Eye (tissue), 1 donor: ENCODE results near the gene KIF26B.
A peak's percentile ranks its signal among the peaks of the same experiment; 100 is the strongest.

Source experiments
- DNase-seq: peaks from one replicate; pipeline ENCODE4 v3.0.0-alpha.2; 2015

Gene KIF26B

DNA sequence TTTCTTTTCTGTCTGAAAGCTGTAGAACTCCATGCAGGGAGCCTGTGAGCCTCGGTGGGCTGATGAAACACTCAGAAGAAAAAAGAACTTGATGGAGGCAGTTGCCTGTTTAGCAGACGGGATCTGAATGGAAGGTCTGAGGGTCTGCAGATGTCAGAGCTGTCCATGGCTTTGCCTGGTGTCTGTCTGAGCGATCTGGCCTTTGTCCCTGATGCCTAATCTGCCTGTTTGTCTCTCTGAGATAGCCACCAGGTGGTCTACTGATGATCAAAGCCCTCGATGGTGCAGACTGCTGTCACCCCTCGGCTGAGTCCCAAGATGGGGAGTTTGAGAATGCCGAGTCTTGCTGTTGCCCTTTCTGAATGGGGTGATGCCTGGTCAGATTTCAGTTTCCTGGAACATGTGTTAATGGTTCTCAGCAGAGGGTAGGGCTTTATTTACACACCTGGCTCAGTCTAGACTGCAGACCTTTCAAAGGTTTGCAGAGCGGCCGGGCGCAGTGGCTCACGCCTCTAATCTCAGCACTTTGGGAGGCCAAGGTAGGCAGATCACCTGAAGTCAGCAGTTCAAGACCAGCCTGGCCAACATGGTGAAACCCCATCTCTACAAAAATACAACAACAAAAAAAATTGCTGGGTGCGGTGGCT is 90.4 kb downstream of the KIF26B start:
- DNase-seq, result no peak

DNA sequence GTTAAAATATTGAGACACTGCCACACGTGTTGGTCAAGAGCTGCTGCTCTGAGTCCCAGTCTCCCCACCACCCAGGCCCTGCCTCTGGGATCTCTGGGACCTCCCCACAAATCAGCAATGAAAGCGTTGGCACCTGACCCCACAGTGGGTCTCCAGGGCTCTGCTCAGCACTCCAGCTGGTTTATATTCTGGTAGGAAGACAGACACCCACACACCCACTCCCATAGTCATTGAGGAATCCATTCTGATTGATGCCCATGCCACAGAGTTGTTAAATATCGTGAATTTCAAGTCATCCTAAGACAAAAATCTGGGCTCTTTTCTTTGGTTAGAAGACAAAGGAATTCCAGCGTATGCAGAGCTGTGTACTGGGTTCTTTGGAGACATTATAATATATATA is 91.6 kb downstream of the KIF26B start:
- DNase-seq, result no peak

DNA sequence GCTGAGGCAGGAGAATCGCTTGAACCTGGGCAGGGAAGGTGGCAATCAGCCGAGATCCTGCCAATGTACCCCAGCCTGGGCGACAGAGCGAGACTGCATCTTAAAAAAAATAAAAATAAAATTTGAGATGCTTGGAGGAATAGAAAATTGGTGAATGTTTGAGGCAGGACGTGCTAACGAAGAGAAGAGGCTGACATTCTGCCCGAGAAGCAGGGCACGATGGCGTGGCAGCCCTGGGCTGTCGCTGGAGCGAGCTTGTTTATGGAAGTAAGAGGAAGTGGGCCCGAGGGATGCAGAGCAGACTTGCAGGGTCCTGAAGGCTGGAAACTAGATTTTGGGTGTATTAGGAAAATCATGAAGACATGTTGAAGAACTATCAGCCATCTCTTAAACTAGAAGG is 92.6 kb downstream of the KIF26B start:
- DNase-seq, result no peak

DNA sequence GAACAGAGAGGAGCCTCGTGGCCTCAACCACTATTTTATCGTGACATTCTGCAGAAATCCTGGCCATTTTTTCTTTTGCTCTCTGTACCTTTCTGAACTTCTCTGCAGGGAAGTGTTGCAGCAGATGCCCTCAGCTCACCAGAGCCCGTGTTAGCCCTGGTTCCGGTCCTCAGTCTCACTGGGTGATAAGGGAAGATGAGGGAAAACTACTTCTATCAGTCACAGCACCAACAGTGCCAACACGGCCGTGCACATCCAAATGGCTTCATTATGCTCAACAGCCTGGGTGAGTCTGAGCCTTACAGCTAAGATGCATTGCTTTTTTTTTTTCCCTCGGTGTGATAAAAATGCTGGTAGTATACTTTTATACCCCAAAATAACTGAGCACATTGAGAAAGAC is 93.0 kb downstream of the KIF26B start:
- no peak for DNase-seq

DNA sequence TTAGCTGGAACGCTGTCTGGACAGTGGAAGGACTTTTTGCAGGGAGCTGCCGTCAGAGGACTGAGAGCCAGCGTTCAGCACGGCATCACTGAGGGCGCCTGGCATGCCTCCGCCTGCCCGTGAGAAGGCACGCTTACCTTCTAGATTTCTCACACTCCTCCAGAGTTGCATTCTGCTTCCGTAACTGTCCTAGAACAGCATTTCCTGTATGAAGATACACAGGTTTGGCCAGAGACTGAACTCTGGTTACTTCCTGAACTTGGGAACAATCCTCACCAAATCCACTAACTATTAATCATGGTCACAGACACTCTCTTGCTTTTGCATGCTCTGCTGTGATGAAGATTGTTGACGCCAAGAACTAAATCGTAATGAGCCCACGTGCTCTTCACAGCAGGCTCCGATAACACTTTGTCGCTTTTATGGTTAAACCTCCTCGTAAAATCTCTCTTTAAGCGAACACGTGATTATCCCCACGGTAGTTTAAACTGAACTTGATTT is 93.5 kb downstream of the KIF26B start:
- no peak for DNase-seq

DNA sequence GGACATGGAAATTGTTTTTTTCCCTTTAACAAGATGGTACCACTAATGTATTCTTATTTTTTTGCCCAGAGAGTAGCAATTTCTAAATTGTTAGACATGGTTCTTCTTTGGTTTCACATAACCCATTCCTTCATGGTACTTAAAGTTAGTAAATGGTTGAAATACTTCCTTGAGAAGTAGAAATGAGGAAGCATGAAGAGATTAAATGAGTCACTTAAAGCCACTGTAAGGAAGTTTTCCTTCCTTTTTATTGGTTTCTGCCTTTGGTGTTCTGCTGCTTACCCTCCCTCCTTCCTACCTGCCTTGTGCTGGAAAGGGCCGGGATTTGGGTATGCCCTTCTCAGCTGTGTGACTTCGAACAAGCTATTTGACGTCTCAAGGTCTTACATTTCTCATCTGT is 101.0 kb downstream of the KIF26B start:
- DNase-seq, result no peak

DNA sequence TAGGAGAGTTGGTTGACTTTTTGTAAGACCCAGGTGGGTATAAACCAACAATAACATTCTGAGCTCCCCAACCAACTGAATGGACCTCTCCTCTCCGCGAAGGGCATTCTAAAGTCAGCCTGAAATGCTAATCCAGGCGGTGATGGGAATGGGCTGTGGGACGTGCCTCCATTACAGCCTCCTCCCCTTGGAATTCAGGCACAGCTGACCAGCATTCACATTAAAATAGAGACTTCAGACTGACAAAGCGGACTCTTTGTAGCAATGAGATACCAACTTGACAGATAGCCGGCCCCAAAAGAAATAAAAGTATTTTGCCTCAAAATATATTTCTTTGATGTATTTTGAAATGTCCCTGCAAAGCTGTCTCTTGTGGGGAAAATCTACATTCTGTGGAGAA is 101.7 kb downstream of the KIF26B start:
- DNase-seq, result no peak

DNA sequence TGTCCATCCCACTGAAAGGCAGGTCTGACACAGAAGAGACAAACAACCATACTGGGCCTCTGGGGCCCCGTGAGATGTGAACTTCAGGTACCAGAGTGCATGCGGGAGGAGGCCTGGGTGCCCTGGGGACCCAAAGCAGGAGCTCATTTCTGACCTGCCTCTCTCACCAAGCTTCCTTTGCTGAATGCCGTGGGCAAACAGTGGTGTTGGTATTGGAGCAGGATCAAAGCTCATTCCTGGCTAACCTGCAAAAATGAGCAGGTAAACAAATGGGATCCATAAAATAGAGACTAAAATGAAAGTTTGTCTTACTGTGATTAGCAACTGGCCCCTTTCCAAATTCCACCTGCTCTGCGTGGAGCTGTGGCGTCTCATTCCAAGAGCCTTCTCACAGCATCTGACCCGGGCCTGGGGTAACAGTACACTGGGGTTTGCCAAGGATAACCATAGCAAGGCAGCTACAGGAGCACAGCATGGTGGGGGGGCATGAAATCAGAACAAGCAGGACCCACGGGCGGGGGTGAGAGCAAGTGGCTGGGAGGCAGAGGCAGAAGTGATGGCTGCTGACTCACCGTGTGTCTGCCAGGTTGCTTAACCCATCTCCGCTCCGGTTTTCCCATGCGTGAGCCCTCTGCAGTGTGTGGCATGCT is 103.6 kb downstream of the KIF26B start:
- DNase-seq, result no peak

DNA sequence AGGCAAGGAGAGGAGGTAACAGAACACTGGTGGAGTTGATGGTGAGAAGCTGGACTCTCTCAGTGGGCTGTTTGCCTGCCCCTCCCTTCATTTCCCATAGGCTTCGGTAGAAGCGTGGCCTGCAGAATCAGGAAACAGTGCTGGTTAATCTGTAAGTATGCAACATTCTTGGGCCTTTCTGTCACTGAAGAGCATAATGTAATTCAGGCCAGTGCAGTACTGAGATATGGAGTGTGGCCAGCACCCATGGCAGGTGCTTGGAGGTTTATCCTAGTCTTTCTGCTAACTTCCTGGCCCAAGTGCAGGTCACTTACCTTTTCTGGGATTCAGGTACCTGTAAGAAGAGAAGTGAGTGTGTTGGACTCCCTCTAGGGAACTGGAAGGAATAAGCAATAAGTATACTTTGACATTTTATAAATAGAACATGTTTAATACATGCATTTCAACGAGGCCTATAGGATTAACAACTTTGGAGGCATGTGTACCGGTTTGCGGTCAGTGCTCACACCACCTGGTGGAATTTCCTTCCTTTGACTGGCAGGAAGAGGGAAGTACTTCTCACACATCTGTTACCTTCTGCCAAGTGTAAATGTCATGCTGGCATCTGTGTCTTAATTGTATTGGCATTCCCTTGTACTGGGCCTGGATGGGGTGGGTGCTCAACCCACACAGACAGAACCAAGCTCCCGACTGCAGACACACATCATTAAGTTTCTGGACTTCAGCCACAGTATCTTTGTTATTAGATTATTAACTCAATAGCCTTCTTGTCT is 105.5 kb downstream of the KIF26B start:
- DNase-seq, result no peak

DNA sequence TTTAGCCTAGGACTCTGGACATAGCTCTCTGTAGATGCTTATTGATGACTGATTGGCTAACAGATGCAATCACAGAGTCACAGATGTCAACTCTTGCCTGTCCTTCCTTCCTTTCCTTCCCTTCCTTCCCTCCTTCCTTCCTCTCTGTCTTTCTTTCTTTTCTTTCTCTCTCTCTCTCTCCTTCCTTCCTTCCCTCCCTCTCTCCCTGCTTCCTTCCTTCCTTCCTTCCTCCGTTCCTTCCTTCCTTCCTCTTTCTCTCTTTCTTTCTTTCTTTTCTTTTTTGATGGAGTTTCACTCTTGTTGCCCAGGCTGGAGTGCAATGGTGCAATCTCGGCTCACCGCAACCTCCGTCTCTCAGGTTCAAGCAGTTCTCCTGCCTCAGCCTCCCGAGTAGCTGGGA is 106.1 kb downstream of the KIF26B start:
- DNase-seq, result no peak

DNA sequence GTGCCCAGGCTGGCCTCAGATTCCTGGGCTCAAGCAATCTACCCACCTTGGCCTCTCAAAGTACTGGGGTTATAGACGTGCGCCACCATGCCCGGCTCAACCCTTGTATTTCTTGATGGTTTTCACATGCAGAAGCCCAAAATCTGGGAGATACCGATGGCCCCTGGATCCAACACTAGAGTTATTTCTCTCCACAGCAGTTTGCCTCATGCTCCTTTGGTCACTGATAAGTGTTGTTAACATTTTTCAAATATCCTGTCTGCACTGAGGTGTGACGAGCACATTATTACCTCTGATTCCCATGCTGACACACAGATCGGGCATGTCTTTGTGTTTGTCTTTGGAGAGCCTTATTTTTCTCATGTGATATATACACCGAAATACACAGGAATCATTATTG is 107.0 kb downstream of the KIF26B start:
- DNase-seq, result peak; percentile 21

DNA sequence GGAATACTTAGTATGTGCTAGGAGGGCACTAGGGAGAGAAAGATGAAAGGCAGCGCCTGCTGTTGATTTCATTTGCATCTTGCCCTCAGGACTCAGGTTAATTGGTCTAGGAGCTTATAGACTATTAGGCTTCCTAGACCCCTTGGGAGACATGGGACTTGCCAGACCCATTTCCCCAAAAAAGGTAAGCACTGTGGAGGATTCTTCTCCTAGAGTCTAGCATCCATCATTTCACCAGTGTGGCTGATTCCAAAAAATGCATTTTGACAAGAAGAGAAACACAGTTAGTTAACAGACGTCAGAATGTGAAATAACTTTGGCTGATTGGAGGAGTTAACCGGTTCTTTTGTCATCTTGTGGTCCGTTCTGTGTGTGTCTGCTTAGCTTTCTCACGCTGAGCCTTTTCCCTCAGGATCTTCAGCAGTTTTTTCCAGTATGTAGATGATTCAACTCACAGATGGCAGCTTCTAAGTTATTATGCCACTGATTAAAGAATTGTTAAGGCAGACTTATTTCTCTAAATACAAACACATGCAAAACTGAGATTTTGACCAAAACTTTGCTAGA is 108.8 kb downstream of the KIF26B start:
- DNase-seq, result no peak

DNA sequence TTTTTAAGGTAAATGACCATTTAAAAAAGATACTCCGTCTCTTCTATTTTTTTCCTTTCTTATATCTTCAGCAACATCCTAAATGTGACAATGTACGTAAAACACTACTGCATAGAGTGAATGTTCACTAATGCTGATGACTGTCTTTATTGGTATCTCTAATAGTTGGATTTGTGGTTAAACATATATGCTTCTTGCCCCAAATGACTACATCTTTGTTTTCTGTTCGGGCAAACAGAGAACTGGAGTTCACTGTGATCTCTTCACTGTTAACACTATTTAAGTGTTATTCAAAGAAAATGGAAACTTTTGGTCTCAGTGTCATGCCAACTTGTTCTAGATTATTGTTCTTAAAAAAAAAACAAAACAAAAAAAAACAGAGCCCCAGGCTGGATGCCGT is 109.4 kb downstream of the KIF26B start:
- DNase-seq, result no peak

DNA sequence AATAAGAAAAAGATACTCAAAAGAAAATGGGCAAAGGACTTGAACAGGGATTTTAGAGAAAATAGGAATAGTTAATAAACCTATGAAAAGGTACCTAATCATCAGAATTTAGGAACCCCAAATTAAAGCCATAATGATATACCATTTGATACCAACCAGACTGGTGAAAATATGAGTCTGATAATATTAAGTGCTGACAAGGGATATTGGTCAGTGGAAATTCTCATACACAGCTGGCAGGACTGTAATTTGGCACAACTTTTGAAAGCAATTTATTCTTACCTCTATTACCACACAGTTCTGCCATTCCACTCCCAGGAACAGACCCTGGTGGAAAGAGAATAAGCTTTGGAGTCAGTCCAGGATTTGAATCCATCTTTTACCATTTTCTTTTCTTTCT is 111.3 kb downstream of the KIF26B start:
- DNase-seq, result no peak

DNA sequence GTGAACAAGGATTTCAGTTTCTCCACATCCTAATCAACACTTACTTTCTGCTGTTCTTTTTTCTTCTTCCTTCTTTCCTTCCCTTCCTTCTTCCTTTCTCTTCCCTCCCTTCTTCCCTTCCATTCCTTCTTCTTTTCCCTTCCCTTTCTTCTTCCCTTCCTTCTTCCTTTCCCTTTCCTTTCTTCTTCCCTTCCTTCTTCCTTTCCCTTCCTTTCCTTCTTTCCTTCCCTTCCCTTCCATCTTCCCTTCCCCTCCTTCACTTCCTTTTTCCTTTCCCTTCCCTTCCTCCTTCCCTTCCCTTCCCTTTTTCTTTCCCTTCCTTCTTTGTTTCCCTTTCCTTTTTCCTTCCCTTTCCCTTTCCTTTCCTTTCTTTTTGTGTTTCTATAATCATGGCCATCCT is 115.3 kb downstream of the KIF26B start:
- DNase-seq, result no peak

DNA sequence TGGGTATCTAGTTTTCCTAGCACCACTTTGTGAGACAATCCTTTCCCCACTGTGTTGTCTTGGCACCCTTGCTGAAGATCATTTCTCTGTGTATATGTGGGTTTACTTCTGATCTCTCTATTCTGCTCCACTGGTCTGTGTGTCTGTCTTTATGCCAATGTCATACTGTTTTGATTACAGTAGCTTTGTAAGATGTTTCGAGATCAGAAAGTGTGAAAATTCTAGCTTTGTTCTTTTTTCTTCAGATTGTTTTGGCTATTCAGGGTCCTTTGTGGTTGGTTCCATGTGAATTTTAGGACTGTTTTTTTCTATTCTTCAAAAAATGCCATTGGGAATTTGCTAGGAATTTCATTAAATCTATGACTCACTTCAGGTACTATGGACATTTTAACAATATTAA is 116.2 kb downstream of the KIF26B start:
- no peak for DNase-seq

DNA sequence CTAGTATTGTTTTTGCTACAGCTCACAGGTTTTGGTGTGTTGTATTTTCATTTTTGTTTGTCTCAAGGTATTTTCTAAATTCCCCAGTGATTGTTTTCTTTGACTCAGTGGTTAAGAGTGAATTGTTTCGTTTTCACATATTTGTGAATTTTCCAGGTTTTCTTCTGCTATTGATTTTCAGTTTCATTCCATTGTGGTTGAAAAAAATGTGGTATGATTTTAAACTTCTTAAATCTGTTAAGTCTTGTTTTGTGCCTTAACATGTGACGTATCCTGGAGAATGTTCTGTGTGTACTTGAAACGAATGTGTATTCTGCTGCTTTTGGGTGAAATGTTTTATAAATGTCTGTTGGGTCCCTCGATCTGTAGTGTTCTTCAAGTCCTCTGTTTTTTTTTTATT is 117.9 kb downstream of the KIF26B start:
- DNase-seq, result no peak

DNA sequence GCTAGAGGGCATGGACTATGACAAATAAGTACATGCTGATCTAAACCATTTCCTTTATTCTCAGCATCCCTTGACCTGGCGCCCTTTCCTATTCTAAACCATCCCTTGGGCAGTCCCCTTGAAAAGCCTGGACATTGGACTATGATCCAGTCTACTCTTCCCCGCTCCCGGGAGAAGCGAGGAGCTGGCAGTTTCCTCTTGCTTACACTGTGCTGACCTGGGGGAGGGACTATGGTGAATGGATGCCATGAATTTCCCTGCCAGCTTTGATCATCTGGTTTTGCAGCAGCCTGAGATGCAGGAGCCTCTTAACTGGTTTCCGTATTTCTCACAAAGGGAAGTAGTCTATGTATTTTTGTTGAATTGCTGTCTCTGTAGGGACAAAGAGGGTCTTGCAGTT is 121.7 kb downstream of the KIF26B start:
- no peak for DNase-seq

DNA sequence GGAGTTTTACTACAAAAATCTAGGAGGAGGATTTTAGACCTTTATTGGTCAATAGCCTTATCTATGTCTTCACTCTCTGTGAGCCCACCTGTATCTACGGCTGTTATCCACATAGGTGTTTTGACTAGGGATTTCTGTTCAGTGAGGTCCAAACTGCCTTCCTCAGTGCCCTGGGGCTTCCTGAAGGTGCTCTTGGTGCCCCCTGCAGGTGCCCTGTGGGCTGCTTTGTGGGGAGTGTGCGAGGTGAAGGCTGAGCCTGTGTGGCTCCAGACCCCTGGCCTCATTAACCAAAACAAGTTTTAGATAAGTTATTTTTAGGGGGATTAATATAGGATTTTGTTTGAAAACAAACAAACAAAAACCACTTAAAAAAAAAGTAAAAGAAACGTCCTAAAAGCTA is 122.5 kb downstream of the KIF26B start:
- no peak for DNase-seq

DNA sequence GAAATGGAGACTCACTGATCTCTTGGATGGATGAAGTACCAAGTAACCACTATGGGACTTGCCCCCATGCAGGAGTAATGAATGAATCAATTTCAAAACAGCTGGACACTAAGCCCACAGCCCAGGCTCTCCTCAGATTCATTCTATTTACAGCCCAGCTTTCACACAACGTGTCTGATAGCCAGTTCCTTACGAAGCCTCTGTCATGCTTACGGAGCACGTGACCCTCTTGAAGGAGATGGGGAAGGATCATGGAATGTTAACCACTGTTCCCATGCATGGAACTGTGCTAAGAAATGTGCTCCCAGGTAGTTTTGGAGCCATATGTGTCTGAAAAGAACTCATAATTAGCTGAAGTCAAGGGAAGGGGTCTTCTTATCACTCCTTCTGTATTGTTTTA is 124.1 kb downstream of the KIF26B start:
- DNase-seq, result no peak

DNA sequence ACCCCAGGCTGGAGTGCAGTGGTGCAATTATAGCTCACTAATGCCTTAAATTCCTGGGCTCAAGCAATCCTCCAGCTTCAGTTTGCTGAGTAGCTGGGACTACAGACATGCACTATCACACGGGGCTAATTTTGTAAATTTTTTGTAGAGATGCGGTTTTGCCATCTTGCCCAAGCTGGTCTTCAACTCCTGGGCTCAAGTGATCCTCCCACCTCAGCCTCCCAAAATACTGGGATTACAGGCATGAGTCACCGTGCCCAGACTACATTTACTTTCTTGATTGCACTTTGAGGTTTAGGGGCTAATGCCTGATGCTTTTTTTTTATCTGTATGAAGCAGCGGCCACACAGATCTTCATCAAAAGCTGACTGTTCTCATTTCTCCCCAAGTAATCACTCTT is 124.6 kb downstream of the KIF26B start:
- DNase-seq, result no peak

DNA sequence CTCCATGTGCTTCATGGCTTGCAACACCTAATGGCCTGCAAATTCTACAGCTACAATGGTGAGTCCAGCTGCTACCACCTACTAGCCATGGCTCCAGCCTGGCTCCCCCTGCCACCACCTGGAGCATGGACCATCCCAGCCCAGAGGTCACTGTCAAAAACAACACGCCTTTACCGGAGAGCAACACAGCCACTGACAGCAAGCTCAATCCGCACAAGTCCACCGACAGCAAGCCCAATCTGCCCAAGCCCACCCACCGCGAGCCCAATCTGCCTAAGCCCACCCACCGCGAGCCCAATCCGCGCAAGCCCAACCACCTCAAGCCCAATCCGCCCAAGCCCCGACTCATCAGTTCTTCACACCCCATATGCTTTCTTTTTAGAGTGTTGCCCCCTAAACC is 128.2 kb downstream of the KIF26B start:
- no peak for DNase-seq

DNA sequence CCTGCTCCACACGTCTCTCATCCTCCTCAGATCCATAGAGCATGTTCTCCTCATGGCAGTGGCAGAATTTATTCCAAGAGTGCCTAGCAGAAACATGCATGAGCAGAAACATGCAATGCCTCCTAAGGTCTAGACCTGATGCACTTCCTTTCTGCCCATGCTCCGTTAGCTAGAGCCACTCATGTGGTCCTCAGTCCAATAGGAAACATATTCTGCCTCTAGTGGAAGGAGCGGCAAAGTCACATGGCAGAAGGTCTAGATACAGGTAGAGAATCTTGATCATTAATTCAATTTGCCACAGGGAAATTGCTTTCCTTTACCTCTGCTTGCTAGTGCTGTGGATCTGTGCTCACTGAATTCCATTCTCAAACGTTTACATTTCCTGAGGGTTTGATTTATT is 130.4 kb downstream of the KIF26B start:
- DNase-seq, result no peak

DNA sequence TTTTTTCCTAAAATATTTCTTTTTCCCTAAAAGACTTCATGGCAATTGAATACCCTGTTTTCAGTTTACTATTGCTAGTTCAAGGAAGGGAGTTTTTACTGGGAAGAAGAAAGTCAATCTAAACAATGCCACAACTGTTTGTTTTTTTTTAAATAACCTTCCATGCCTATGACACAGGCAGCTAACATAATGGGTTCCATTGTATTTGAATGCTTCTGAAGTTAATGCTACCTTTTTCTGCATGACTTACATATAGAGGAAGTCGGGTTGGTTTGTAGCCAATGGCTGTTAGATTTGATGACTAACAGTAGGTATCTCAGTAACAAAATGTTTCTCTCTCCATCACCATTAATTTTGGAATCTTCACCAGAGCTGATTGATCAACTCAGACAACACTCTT is 134.0 kb downstream of the KIF26B start:
- DNase-seq, result no peak
